Measurements from ENCODE around the gene STK32C.

DNA sequence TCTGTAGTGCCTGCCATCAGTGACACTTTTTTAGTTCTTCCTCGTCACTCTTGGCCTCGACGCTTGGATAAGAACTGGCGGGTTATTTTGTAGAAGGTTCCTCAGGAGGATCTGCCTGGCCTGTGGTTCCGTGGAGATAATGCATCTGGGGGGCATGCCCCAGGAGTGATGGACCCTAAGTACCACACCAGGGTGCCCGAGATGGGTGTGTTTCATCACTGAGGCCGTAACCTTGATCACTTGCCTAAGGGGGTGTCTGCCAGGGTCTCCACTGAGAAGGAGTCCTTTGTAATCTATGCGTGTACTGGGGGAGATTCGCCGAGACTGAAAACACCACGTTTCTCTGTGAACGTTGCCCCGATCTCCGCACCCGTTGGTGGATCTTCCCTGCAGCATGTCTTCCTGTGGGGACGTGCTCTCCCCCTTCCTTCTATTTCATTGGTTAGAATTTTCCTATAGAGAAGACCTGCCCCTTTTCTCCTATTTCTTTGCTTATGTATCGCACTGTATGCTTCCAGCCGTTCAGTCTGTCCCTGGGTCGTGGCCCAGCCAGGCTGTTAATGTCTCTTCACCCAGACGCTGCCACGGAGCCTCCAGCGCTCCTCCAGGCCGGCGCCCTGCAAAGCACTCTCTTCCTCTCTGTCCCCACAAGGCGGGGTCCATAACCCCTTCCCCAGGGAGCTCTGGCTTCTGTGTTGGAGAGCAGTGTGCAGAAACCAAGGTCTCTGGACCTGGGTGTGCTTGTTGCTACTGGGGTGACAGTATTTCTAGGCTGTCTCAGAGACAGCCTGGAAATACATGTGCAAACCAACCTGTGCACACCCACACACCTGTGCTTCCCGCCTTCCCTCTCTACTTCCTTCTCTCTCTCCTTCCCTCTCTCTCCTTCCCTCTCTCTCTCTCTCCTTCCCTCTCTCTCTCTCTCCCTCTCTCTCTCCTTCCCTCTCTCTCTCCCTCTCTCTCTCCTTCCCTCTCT, 135.4 kb downstream of the STK32C start:
- no peak for TF ChIP-seq POLR2AphosphoS5 (IDR thresholded peaks at IDR 0.05; ENCODE audit: low read depth)
- TF ChIP-seq, protein P1, sequence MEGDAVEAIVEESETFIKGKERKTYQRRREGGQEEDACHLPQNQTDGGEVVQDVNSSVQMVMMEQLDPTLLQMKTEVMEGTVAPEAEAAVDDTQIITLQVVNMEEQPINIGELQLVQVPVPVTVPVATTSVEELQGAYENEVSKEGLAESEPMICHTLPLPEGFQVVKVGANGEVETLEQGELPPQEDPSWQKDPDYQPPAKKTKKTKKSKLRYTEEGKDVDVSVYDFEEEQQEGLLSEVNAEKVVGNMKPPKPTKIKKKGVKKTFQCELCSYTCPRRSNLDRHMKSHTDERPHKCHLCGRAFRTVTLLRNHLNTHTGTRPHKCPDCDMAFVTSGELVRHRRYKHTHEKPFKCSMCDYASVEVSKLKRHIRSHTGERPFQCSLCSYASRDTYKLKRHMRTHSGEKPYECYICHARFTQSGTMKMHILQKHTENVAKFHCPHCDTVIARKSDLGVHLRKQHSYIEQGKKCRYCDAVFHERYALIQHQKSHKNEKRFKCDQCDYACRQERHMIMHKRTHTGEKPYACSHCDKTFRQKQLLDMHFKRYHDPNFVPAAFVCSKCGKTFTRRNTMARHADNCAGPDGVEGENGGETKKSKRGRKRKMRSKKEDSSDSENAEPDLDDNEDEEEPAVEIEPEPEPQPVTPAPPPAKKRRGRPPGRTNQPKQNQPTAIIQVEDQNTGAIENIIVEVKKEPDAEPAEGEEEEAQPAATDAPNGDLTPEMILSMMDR (IDR thresholded peaks at IDR 0.05; ENCODE audit: insufficient read depth, low read length): no peak
